Glutamatergic neuron (in vitro differentiated cells): Measurements from ENCODE around the gene SEMA6A. TPM values are rescaled to one million over a fixed set of nuclear protein-coding genes. Genes with fewer than 3 reads are reported as not detected.

Experiments
- DNase-seq: peaks from one replicate; pipeline ENCODE4 v3.0.0; 2022
- H3K27ac Mint-ChIP-seq: one replicate; pipeline ENCODE4 v1.8.0; 2020; ENCODE audit warnings: mild to moderate bottlenecking, mixed read lengths, inconsistent platforms; ENCODE audit not compliant: unreplicated experiment
- H3K27me3 Mint-ChIP-seq: one replicate; pipeline ENCODE4 v1.8.0; 2020; ENCODE audit warnings: mild to moderate bottlenecking, moderate library complexity, mixed read lengths, inconsistent platforms; ENCODE audit not compliant: unreplicated experiment
- H3K36me3 Mint-ChIP-seq: one replicate; pipeline ENCODE4 v1.8.0; 2020; ENCODE audit warnings: mild to moderate bottlenecking, mixed read lengths, inconsistent platforms; ENCODE audit not compliant: unreplicated experiment
- H3K4me1 Mint-ChIP-seq: one replicate; pipeline ENCODE4 v1.8.0; 2020; ENCODE audit warnings: mild to moderate bottlenecking, low read depth, mixed read lengths, inconsistent platforms; ENCODE audit not compliant: unreplicated experiment
- H3K4me3 Mint-ChIP-seq: one replicate; pipeline ENCODE4 v1.8.0; 2020; ENCODE audit warnings: mild to moderate bottlenecking, mixed read lengths, inconsistent platforms; ENCODE audit not compliant: unreplicated experiment
- H3K9me3 Mint-ChIP-seq: one replicate; pipeline ENCODE4 v1.8.0; 2020; ENCODE audit warnings: mild to moderate bottlenecking, moderate library complexity, mixed read lengths, inconsistent platforms; ENCODE audit not compliant: unreplicated experiment
- CTCF ChIP-seq: fragments of 200-600 bp; sonication (generic); IDR thresholded peaks from one replicate; pipeline ENCODE4 v1.5.0; 2021; ENCODE audit not compliant: partially characterized antibody, unreplicated experiment
- total RNA-seq: library from RNA; stranded (reverse); fragmentation: NEBNext Ultra II Directional; extraction: Animal tissue kit (Norgen Biotek cat#: 25700); gene quantifications from one replicate; pipeline ENCODE4 v1.2.1, GENCODE V29; 2021; ENCODE audit not compliant: unreplicated experiment

Gene SEMA6A
- total RNA-seq, 1 donor from 2014 or later, result 424 TPM

GRCh38 chr5:116492016-116492623, 82.5 kb downstream of the SEMA6A start:
- DNase-seq, result no peak
- H3K4me1 Mint-ChIP-seq, result peaks cover 38% of the 10 kb centered on the region
- peak overlapping the region; percentile 72 for H3K27ac Mint-ChIP-seq
- H3K27me3 Mint-ChIP-seq, result peaks cover 14% of the 10 kb centered on the region
- H3K36me3 Mint-ChIP-seq, result peaks cover 19% of the 10 kb centered on the region
- peak overlapping the region; percentile 1 for H3K4me3 Mint-ChIP-seq
- no peak for TF ChIP-seq CTCF
- H3K9me3 Mint-ChIP-seq, result peaks cover 12% of the 10 kb centered on the region

- peaks cover 11% of the 10 kb centered on the region for H3K9me3 Mint-ChIP-seq
- peaks cover 15% of the 10 kb centered on the region for H3K36me3 Mint-ChIP-seq
- no peak for TF ChIP-seq CTCF
- H3K27ac Mint-ChIP-seq, result no peak overlapping the region
- H3K27me3 Mint-ChIP-seq, result peaks cover 6% of the 10 kb centered on the region
- H3K4me3 Mint-ChIP-seq, result no peak overlapping the region
- H3K4me1 Mint-ChIP-seq, result peaks cover 18% of the 10 kb centered on the region
- no peak for DNase-seq
Observed at GRCh38 chr5:116488356-116489041, 86.1 kb downstream of the SEMA6A start.

- Mint-ChIP-seq H3K27ac (peak overlapping the region; percentile 19), H3K36me3 (peaks cover 13% of the 10 kb centered on the region), H3K4me1 (peaks cover 7% of the 10 kb centered on the region), H3K27me3 (peaks cover 2% of the 10 kb centered on the region), H3K4me3 (no peak overlapping the region), H3K9me3 (peaks cover 8% of the 10 kb centered on the region)
- no peak for DNase-seq
- TF ChIP-seq CTCF, result no peak
Observed at GRCh38 chr5:116487045-116487444, 87.6 kb downstream of the SEMA6A start.

GRCh38 chr5:116486588-116486987, 88.0 kb downstream of the SEMA6A start:
- no peak for DNase-seq
- H3K36me3 Mint-ChIP-seq, result peaks cover 13% of the 10 kb centered on the region
- H3K9me3 Mint-ChIP-seq, result peaks cover 8% of the 10 kb centered on the region
- no peak for TF ChIP-seq CTCF
- H3K4me1 Mint-ChIP-seq, result peaks cover 5% of the 10 kb centered on the region
- H3K27ac Mint-ChIP-seq, result no peak overlapping the region
- no peak overlapping the region for H3K4me3 Mint-ChIP-seq
- peaks cover 2% of the 10 kb centered on the region for H3K27me3 Mint-ChIP-seq

GRCh38 chr5:116484645-116485044, 90.0 kb downstream of the SEMA6A start:
- H3K27ac Mint-ChIP-seq, result peak overlapping the region; percentile 67
- H3K36me3 Mint-ChIP-seq, result peaks cover 29% of the 10 kb centered on the region
- H3K4me3 Mint-ChIP-seq, result no peak overlapping the region
- DNase-seq, result no peak
- H3K9me3 Mint-ChIP-seq, result peaks cover 9% of the 10 kb centered on the region
- peaks cover 5% of the 10 kb centered on the region for H3K4me1 Mint-ChIP-seq
- TF ChIP-seq CTCF, result no peak
- peaks cover 6% of the 10 kb centered on the region for H3K27me3 Mint-ChIP-seq
